WTC11 (cell line): ENCODE measurements around the gene DARS1.

Experiments
- ESRRA ChIP-seq: sonication (generic); formaldehyde crosslinking; IDR thresholded peaks from 2 replicates; pipeline ENCODE4 v1.8.1; 2022; ENCODE audit warnings: mild to moderate bottlenecking, missing genetic modification reagents, borderline replicate concordance
- ZNF512 ChIP-seq: sonication (generic); formaldehyde crosslinking; IDR thresholded peaks from 2 replicates; pipeline ENCODE4 v1.8.1; 2022; ENCODE audit warnings: missing genetic modification reagents, borderline replicate concordance

DNA sequence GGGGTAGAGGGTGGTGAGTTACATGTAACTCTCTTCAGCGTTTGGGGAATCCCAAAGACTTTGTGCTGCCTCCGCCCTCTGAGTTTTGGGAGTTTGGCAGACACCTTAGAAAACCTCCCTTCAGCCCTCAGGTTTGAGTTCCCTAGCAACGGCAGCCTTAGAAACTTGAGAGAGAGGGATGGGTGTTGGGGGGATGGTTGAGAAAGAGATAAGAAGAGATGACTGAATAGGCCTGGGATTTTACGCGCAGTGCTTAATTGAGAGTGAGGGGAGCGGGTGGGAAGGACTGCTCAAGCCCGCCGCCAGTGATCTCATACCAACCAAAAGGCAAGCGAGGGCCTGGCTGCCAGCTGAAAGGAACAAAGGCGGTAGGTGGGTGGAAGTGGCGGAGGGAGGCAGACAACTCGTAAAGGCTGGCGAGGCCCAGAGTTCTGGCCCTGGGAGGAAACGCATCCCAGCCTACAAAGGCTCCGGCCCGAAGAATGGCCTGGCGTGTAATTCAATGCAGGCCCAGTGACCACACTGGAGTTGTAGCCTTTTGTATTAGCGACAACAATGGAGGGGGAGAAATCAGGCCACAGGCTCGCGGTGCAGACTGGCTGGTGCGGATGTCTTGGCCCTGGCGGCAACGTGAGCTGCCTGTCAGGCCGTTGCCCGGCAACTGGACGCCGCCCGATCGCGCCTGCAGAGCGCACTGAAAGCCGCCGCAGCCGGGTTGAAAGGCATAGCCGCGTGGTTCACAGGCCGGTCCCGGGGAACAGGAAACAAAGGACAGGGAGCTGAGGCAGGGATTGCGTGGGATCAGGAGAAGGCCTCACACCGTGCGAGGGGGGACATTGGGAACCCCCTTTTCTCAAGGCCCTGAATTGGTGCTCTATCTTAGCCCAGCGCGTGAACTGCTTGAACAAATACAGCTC is 39.9 kb upstream of the DARS1 start:
- TF ChIP-seq ESRRA (CRISPR knock-in tag) (no peak), ZNF512 (CRISPR knock-in tag) (no peak)
